Tibial nerve (tissue), 4 donors: ENCODE results near the gene GPRIN1. TPM values are rescaled to one million over a fixed set of nuclear protein-coding genes. Genes with fewer than 3 reads are reported as not detected.

Source experiments
- DNase-seq, 2 donors: peaks; one replicate each; pipeline ENCODE4 v3.0.0-alpha.2; 2019; ENCODE audit warnings: low spot score in 2 of 2
- H3K27ac ChIP-seq, 4 donors: fragments of 200-600 bp; sonication (generic) in 3 of 4; one replicate each; pipeline ENCODE4 v1.5.1; 2017 to 2019; ENCODE audit warnings: mild to moderate bottlenecking in 1 of 4
- H3K27me3 ChIP-seq, 2 donors: fragments of 200-600 bp; sonication (generic) in 1 of 2; one replicate each; pipeline versions ENCODE4 v1.5.1 to v1.6.0; 2017 to 2019
- H3K36me3 ChIP-seq, 3 donors: fragments of 200-600 bp; sonication (generic); one replicate each; pipeline ENCODE4 v1.5.1; 2018 to 2019
- H3K4me1 ChIP-seq, 4 donors: fragments of 200-600 bp; sonication (generic) in 3 of 4; one replicate each; pipeline ENCODE4 v1.5.1; 2017 to 2019
- H3K4me3 ChIP-seq, 4 donors: fragments of 200-600 bp; sonication (generic) in 3 of 4; one replicate each; pipeline ENCODE4 v1.5.1; 2017 to 2019; ENCODE audit warnings: mild to moderate bottlenecking in 1 of 4, moderate library complexity in 1 of 4
- H3K9me3 ChIP-seq, 4 donors: fragments of 200-600 bp; sonication (generic) in 3 of 4; one replicate each; pipeline ENCODE4 v1.5.1; 2017 to 2019
- CTCF ChIP-seq, 5 experiments: fragments of 200-600 bp in 3 of 5; fragments of 450-650 bp in 2 of 5; sonication (generic) in 3 of 5; IDR thresholded peaks; one replicate each; pipeline ENCODE4 v1.5.1; 2016 to 2019; ENCODE audit warnings: antibody characterized with exemption in 5 of 5, mild to moderate bottlenecking in 3 of 5, moderate library complexity in 2 of 5
- EP300 ChIP-seq, 2 donors: sonication (generic); formaldehyde crosslinking; IDR thresholded peaks; one replicate each; pipeline ENCODE4 v1.6.1; 2017; ENCODE audit warnings: antibody characterized with exemption in 2 of 2, mild to moderate bottlenecking in 1 of 2
- POLR2A ChIP-seq, 2 donors: fragments of 450-650 bp; IDR thresholded peaks; one replicate each; pipeline ENCODE4 v1.6.1; 2017; ENCODE audit warnings: antibody characterized with exemption in 2 of 2, mild to moderate bottlenecking in 2 of 2, moderate library complexity in 2 of 2
- WGBS, 2 donors: methylation state at CpG; one replicate each; pipeline ENCODE4 v1.1.5; 2018; 5-methylcytosine and 5-hydroxymethylcytosine counted together
- total RNA-seq, 4 donors: library from RNA; depleted of rRNA; stranded (reverse); fragments of >200 nt; gene quantifications; one replicate each; pipeline ENCODE4 v1.1.0, GENCODE V29; 2016

The GPRIN1 gene
- total RNA-seq, 4 donors from 2014 or later, result 0.22 to 0.90 TPM; not detected in 2

GRCh38 chr5:176573564-176574296, 36.2 kb downstream of the GPRIN1 start:
- TF ChIP-seq POLR2A (IDR thresholded peaks at IDR 0.05) (no peak), CTCF (IDR thresholded peaks at IDR 0.05) (peak; percentile 62 to 79 (median 73))
- H3K4me1 ChIP-seq, result no peaks in the 10 kb centered on the region
- H3K36me3 ChIP-seq, result no peaks in the 10 kb centered on the region
- H3K9me3 ChIP-seq, result no peaks in the 10 kb centered on the region
- no peak overlapping the region for H3K4me3 ChIP-seq
- no peak overlapping the region for H3K27ac ChIP-seq
- DNase-seq, result peak; percentile 41 to 74
- 31 to 45% methylated on average over 14 to 16 of the region's 18 CpGs for WGBS, 2 donors
- peaks cover 0 to 13% of the 10 kb centered on the region in 2 donors for H3K27me3 ChIP-seq

- H3K27me3 ChIP-seq, result peaks cover 0 to 19% of the 10 kb centered on the region in 2 donors
- TF ChIP-seq CTCF (IDR thresholded peaks at IDR 0.05) (no peak), POLR2A (IDR thresholded peaks at IDR 0.05) (no peak), EP300 (IDR thresholded peaks at IDR 0.05) (no peak)
- no peaks in the 10 kb centered on the region for H3K36me3 ChIP-seq
- DNase-seq, result no peak
- H3K4me1 ChIP-seq, result no peaks in the 10 kb centered on the region
- no peak overlapping the region for H3K27ac ChIP-seq
- H3K9me3 ChIP-seq, result peaks cover 0 to 4% (median 0%) of the 10 kb centered on the region in 4 donors
- no peak overlapping the region for H3K4me3 ChIP-seq
- 44 to 48% methylated on average over 6 of the region's 6 CpGs for WGBS, 2 donors
Measured at GRCh38 chr5:176570044-176570443, 39.9 kb downstream of the GPRIN1 start.

GRCh38 chr5:176568657-176569056, 41.3 kb downstream of the GPRIN1 start:
- 75 to 78% methylated on average over 15 to 18 of the region's 18 CpGs for WGBS, 2 donors

GRCh38 chr5:176565760-176566288, 44.1 kb downstream of the GPRIN1 start:
- TF ChIP-seq EP300 (IDR thresholded peaks at IDR 0.05), result no peak
- TF ChIP-seq POLR2A (IDR thresholded peaks at IDR 0.05), result no peak
- Histone ChIP-seq H3K27me3 (peaks cover 0 to 8% of the 10 kb centered on the region in 2 donors), H3K36me3 (no peaks in the 10 kb centered on the region), H3K9me3 (peaks cover 0 to 4% (median 0%) of the 10 kb centered on the region in 4 donors), H3K4me1 (no peaks in the 10 kb centered on the region), H3K4me3 (no peak overlapping the region), H3K27ac (no peak overlapping the region)
- DNase-seq, result no peak
- WGBS, 2 donors, result 41 to 64% methylated on average over 6 of the region's 6 CpGs

More at GRCh38 chr5:176568657-176569056, 41.3 kb downstream of the GPRIN1 start:
- TF ChIP-seq CTCF (IDR thresholded peaks at IDR 0.05) (no peak), POLR2A (IDR thresholded peaks at IDR 0.05) (no peak), EP300 (IDR thresholded peaks at IDR 0.05) (no peak)
- Histone ChIP-seq H3K27me3 (peaks cover 0 to 16% of the 10 kb centered on the region in 2 donors), H3K27ac (no peak overlapping the region), H3K36me3 (no peaks in the 10 kb centered on the region), H3K9me3 (peaks cover 0 to 4% (median 0%) of the 10 kb centered on the region in 4 donors), H3K4me1 (no peaks in the 10 kb centered on the region), H3K4me3 (no peak overlapping the region)
- no peak for DNase-seq

- H3K4me3 ChIP-seq, result no peak overlapping the region
- H3K9me3 ChIP-seq, result peaks cover 0 to 4% (median 0%) of the 10 kb centered on the region in 4 donors
- WGBS, 2 donors, result 58 to 68% methylated on average over 10 of the region's 10 CpGs
- DNase-seq, result no peak
- H3K36me3 ChIP-seq, result no peaks in the 10 kb centered on the region
- no peaks in the 10 kb centered on the region for H3K4me1 ChIP-seq
- no peak for TF ChIP-seq POLR2A (IDR thresholded peaks at IDR 0.05)
- TF ChIP-seq CTCF (IDR thresholded peaks at IDR 0.05), result no peak
- TF ChIP-seq EP300 (IDR thresholded peaks at IDR 0.05), result no peak
- peaks cover 0 to 8% of the 10 kb centered on the region in 2 donors for H3K27me3 ChIP-seq
- H3K27ac ChIP-seq, result peak overlapping the region in 1 of 4 donors; percentile 20
Measured at GRCh38 chr5:176564002-176564401, 46.0 kb downstream of the GPRIN1 start.
